NCI-H69 (cell line): Measurements from ENCODE around the gene NFATC1.
"Not testable (repeated sequence)": the region's sequence is repeated elsewhere in the genome, so short reads cannot be mapped to it uniquely, and the experiment has no call there.

Experiments
- DNase-seq: peaks from one replicate; lab custom pipeline; 2025; lab: John Stamatoyannopoulos, UW

Gene NFATC1

GRCh38 chr18:79477711-79478483, 82.2 kb downstream of the NFATC1 start:
- DNase-seq, result no peak

- no peak for DNase-seq
Measured at GRCh38 chr18:79478484-79479115, 82.9 kb downstream of the NFATC1 start.

DNA sequence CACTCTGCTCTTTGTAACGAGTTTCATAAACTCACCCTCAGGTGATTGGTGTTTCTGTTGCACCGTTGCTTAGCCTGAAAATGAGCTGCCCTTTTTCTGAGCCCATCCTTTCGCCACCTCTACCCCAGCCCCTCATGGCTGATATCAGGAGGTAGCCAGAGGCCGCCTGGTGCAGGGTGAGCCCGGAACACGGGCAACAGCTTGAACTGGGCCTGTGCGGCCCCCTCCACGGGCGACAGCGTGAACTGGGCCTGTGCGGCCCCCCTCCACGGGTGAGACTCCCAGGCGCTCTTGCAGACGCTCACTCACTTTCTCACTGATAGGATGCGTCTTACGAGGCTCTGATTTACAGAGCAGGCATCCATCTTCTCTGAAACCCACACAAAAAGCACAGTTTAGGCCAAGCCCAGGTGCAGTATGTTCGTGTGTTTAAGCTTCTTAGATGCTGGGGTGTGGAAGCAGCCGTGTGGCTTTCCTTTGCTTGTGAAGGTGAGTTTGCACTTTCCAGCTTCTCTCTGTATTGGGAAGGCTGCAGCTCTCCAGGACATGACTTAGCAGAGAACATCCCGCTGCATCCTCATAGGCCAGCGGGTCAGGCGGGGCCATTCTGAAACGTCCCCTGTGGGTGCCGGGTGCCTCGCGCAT, 83.5 kb downstream of the NFATC1 start:
- DNase-seq, result no peak

DNA sequence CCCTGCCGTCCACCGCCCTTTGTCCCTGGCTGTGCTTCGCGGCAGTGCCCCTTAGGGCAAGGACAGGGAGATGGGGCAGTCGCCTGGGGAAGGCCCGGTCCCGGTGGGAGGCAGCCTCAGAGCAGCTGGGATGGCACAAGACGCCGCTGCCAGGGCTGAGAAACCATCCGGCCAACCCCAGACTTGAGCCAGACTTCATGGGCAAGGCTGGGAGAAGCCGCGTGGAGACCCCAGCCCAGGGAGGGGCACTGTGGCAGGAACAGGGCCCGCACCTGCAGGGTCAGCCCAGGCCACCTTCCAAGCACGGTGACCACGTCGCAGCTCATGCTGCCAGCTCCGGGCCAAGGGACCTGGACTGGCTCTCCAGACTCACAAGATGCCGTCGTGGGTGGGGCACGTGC, 84.0 kb downstream of the NFATC1 start:
- no peak for DNase-seq

GRCh38 chr18:79480171-79481045, 84.7 kb downstream of the NFATC1 start:
- no peak for DNase-seq

GRCh38 chr18:79481046-79481790, 85.5 kb downstream of the NFATC1 start:
- no peak for DNase-seq

- DNase-seq, result not testable (repeated sequence)
Measured at GRCh38 chr18:79483393-79483792, 87.7 kb downstream of the NFATC1 start.

DNA sequence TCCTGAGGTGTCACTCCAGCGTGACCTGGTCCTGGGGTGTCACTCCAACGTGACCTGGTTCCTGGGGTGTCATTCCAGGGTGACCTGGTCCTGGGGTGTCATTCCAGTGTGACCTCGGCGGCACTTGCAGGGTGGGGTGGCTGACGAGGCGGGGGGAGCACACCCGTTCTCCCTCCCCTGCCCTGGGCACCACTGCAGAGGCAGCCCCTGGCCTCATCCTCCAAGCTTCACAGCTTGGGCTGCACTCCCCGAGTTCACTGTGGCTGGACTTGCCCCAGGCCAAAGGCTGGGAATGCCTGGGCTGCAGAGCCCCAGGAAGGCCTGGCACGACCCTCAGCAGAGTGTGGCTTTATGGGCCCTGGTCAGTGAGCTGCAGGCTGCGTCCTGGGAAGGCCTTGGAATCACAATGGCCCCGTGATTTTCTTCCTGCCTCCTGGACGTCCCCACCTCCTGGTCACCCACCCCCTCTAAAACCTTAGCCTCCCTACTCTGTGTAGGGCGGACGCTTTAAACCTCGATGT, 88.3 kb downstream of the NFATC1 start:
- DNase-seq, result no peak

DNA sequence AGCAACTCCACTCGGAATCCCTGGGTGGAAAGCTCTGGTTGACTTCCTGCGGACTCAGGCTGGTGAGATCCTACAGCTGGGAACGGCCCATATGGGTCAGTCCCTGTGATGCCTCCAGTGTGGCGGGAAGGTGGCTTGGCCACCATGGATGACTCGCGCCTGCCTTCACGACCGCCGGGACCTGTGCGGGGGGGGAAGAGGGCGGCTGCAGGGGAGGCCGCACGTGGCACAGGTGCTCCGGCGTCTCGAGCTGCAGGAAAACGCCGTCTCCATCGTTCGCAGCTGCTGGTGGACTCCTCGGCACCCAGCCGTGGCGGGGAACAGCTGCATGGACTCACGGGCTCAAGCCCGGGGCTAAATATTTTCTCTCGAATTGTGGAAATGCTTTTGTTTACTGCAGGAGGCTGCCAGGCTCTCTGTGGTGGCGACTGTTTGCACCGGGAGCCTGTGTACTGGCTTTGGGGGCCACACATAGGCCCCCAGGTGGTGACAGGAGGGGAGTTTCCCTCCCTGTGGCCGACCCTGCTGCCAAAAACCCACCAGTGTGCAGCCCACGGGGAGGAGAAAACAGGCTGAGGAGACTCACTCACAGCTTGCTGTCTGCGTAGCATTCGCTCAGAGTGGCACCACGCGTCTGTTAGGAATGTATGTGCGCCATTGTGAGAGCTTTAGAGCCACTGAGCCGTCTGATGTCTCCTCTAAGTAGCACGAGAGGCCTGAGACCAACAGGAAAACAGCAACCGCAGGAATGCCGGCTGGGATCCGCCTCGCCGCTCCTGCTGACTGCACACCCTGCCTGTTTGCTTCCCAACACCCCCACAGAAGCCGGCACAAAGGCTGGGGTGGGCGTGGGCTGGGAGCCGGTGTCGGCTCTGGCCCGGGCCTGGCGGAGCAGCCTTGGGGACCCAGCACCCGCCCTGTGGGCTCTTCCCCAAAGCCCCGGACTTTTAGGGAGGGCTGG, 89.2 kb downstream of the NFATC1 start:
- DNase-seq, result peak; percentile 47

- DNase-seq, result no peak
Measured at GRCh38 chr18:79485788-79486355, 90.1 kb downstream of the NFATC1 start.

DNA sequence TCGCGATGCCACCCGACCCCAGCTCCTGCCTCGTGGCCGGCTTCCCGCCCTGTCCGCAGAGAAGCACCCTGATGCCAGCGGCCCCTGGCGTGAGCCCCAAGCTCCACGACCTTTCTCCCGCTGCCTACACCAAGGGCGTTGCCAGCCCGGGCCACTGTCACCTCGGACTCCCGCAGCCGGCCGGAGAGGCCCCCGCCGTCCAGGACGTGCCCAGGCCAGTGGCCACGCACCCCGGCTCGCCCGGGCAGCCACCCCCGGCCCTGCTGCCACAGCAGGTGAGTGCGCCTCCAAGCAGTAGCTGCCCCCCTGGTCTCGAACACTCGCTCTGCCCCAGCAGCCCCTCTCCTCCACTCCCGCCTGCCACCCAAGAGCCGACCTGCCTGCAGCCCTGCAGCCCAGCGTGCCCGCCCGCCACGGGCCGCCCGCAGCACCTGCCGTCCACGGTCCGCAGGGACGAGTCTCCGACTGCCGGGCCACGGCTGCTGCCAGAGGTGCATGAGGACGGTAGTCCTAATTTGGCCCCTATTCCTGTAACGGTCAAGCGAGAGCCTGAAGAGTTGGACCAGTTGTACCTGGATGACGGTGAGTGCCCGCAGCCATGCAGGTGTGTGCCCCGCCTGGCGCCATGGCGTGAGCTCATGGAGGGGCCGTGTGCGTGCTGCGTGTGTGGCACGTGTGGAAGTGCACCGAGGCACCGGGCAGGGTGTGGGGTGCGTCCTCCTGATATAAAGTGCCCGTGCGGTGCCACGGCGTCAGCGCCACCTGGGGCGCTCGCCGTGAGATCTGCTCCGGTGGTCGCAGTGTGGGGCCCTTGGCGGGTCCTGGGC, 90.8 kb downstream of the NFATC1 start:
- no peak for DNase-seq

DNA sequence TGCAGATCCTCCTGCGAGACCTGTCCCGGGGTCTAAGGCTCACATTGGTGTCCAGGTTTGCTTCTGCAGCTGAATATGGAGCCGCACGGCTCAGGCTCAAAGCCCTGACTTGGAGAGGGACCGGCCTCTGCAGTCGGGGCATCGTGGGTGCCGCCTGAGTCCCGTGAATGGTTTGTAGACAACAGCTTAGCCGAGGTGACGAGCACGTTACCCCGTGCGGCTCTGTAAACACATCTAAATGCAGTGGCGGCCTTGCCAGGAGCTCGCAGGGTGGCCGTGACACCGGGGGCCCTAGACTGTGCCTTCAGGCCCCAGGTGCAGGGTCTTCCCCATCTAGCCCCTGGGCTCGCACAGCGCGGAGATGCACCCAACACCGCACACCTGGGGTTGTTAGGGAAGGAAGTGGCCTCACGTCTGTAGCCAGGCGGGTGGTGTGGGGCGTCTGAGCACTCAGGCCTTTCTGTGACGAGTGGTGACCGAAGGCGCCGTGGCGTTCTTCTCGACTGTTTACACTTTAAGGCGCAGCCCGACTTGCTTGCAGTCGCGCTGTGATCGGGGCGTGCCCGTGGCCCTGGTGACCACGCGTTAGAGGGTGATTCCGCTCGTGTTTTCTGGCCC, 91.6 kb downstream of the NFATC1 start:
- no peak for DNase-seq

GRCh38 chr18:79487801-79488201, 92.1 kb downstream of the NFATC1 start:
- DNase-seq, result no peak

DNA sequence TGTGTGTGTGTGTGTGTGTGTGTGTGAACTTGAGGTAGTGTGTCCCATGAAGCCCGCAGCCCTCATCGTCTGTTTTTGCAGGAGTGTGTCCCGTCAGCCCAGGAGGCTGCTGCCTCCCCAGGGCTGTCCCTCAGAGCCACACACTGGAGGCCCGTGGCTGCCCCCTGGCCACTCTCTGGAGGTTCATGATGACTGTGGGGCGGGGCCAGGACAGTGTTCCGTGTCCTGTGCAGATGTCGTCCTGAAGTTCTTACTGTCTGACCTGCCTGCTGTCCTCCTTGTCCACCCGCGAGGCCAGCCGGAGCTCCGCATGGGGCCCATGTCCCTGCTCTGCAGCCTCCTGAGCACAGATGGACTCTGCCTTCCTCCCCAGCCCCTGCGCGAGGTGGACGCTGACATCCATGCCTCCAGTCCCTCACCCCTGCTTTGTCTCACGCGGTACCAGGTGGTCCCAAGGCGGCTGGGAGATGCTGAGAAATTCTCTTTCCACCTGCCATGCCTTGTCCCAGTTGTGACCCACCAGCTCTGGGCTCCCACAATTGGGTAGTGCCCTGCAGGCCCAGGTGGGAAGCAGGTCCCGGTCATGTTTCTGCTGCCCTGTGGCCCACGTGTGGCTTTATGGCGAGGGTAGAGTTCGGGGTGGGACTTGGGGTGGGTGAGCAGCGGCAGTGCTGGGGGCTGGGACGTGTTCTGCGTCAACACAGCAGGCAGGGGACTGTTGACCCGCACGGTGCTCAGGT, 92.8 kb downstream of the NFATC1 start:
- DNase-seq, result no peak

- no peak for DNase-seq
Measured at GRCh38 chr18:79489051-79489898, 93.5 kb downstream of the NFATC1 start.

GRCh38 chr18:79489899-79490625, 94.3 kb downstream of the NFATC1 start:
- no peak for DNase-seq
